Measurements from ENCODE around the gene NPTX1. TPM values are rescaled to one million over a fixed set of nuclear protein-coding genes. Genes with fewer than 3 reads are reported as not detected.
A peak's percentile ranks its signal among the peaks of the same experiment; 100 is the strongest.

The NPTX1 gene
- total and polyA plus RNA-seq, 9 of the 15 experiments (the other 6 are each of a cell fraction or from before 2014, with no cell fraction given): 0.04 TPM; not detected in 8

- TF ChIP-seq ZNF197 (CRISPR knock-in tag; IDR thresholded peaks at IDR 0.05; ENCODE audit: low read depth) (no peak), SMARCC2 (IDR thresholded peaks at IDR 0.05; ENCODE audit: low read depth) (no peak), HNRNPK (IDR thresholded peaks at IDR 0.05; ENCODE audit: low read depth, low read length, poor library complexity, severe bottlenecking) (no peak), KLF1 (tag; IDR thresholded peaks at IDR 0.05) (no peak), SMARCE1 (IDR thresholded peaks at IDR 0.05) (no peak), NCOR1 (IDR thresholded peaks at IDR 0.05) (peak; percentile 58), MCM2 (IDR thresholded peaks at IDR 0.05; ENCODE audit: low read depth) (no peak), RBM22 (IDR thresholded peaks at IDR 0.05; ENCODE audit: low read depth, low read length, poor library complexity, severe bottlenecking) (no peak), ZNF408 (CRISPR knock-in tag; IDR thresholded peaks at IDR 0.05; ENCODE audit: low read depth) (no peak), DLX4 (CRISPR knock-in tag; IDR thresholded peaks at IDR 0.05) (no peak), ZC3H11A (IDR thresholded peaks at IDR 0.05; ENCODE audit: low read depth, low read length) (no peak), POLR2AphosphoS5 (IDR thresholded peaks at IDR 0.05; ENCODE audit: control insufficient read depth, insufficient read depth, low read depth, low read length) (no peak), E2F5 (CRISPR knock-in tag; IDR thresholded peaks at IDR 0.05) (no peak), ZNF143 (CRISPR knock-in tag; IDR thresholded peaks at IDR 0.05) (no peak), MITF (IDR thresholded peaks at IDR 0.05) (no peak), ZNF77 (CRISPR knock-in tag; IDR thresholded peaks at IDR 0.05) (no peak), SNIP1 (IDR thresholded peaks at IDR 0.05; ENCODE audit: low read depth) (no peak), SREBF1 (IDR thresholded peaks at IDR 0.05; ENCODE audit: borderline replicate concordance, low read depth, low read length) (no peak), CBFA2T3 (IDR thresholded peaks at IDR 0.05) (peak; percentile 89), ZNF282 (CRISPR knock-in tag; IDR thresholded peaks at IDR 0.05) (no peak), LCOR (CRISPR knock-in tag; IDR thresholded peaks at IDR 0.05) (no peak), PHF20 (IDR thresholded peaks at IDR 0.05; ENCODE audit: partially characterized antibody) (no peak), ZC3H8 (IDR thresholded peaks at IDR 0.05) (no peak), KAT7 (CRISPR knock-in tag; IDR thresholded peaks at IDR 0.05; ENCODE audit: borderline replicate concordance) (no peak), ARID3A (IDR thresholded peaks at IDR 0.05; ENCODE audit: borderline replicate concordance, low read depth, low read length) (no peak), SIX5 (IDR thresholded peaks at IDR 0.05; ENCODE audit: borderline replicate concordance in 1 of 2, insufficient read depth in 1 of 2, low read depth in 1 of 2, low read length in 2 of 2) (no peak)
These were observed 19.1 kb downstream of the NPTX1 start (continued) for GRCh38 chr17:80457236-80457856.
